Endothelial cell of umbilical vein (primary cell): ENCODE measurements around the gene STAB1. TPM values are rescaled to one million over a fixed set of nuclear protein-coding genes. Genes with fewer than 3 reads are reported as not detected.

Source experiments
- BruUV-seq: library from RNA; stranded (reverse); fragments of 400-500 nt; replicated peaks from 2 replicates; lab custom pipeline; 2021; lab: Mats Ljungman, UMichigan
- CTCF ChIA-PET: fragments of 300-600, 350-600 bp; sonication (Branson Sonifier 250); formaldehyde crosslinking; loops from one replicate; lab custom pipeline; 2021; ENCODE audit warnings: antibody characterized with exemption, inconsistent platforms; lab: Charles Lee
- POLR2A ChIA-PET: fragments of 300-600, 350-600 bp; sonication (Branson Sonifier 250); formaldehyde crosslinking; loops from one replicate; lab custom pipeline; 2021; ENCODE audit warnings: antibody characterized with exemption, inconsistent platforms; lab: Charles Lee
- DNase-seq: peaks from one replicate; pipeline ENCODE4 v3.0.0-alpha.2; 2011; ENCODE audit warnings: low read depth, low spot score
- FAIRE-seq: peaks from 2 replicates; lab custom pipeline; 2011; peaks lifted over from hg19 to GRCh38; lab: Jason Lieb, UNC
- H2AFZ ChIP-seq: 2 replicates; pipeline ENCODE4 v1.6.0; 2012; ENCODE audit warnings: low read depth, low read length, control low read depth, inconsistent platforms
- H3K27ac ChIP-seq: 2 replicates; pipeline ENCODE4 v1.5.1; 2011; ENCODE audit warnings: low read depth, mild to moderate bottlenecking, control low read depth, low read length, moderate library complexity; ENCODE audit not compliant: insufficient read depth
- H3K27me3 ChIP-seq, 2 experiments: 2 replicates each; pipeline versions ENCODE4 v1.6.0 to v1.6.1; 2011; ENCODE audit warnings: low read length in 2 of 2, mixed read lengths in 1 of 2; ENCODE audit not compliant: control insufficient read depth in 2 of 2, insufficient read depth in 2 of 2
- H3K36me3 ChIP-seq, 2 experiments: 2 replicates in 1 of 2; 3 replicates in 1 of 2; pipeline ENCODE4 v1.5.1; 2011; ENCODE audit warnings: low read length in 2 of 2, mild to moderate bottlenecking in 1 of 2, moderate library complexity in 1 of 2; ENCODE audit not compliant: control insufficient read depth in 2 of 2, insufficient read depth in 2 of 2; ENCODE audit errors: extremely low read depth in 1 of 2
- H3K4me1 ChIP-seq: 3 replicates; pipeline ENCODE4 v1.5.1; 2011; ENCODE audit warnings: mild to moderate bottlenecking, low read length; ENCODE audit not compliant: control insufficient read depth, insufficient read depth; ENCODE audit errors: extremely low read depth
- H3K4me2 ChIP-seq: 2 replicates; pipeline ENCODE4 v1.6.1; 2011; ENCODE audit warnings: low read length, control low read depth, mixed read lengths; ENCODE audit not compliant: insufficient read depth
- H3K4me3 ChIP-seq, 3 experiments: fragments of 200-600 bp in 1 of 3; sonication (generic), shearing (Covaris generic) in 1 of 3; replicated peaks in 1 of 3; 2 replicates each; pipeline ENCODE4 v1.5.1; 2011 to 2016; ENCODE audit warnings: control low read depth in 3 of 3, low read length in 3 of 3, mild to moderate bottlenecking in 2 of 3, inconsistent platforms in 1 of 3, low read depth in 1 of 3, moderate library complexity in 1 of 3; ENCODE audit not compliant: insufficient read depth in 1 of 3
- H3K79me2 ChIP-seq: 2 replicates; pipeline ENCODE4 v1.6.0; 2012; ENCODE audit warnings: low read length, inconsistent platforms; ENCODE audit not compliant: control insufficient read depth, insufficient read depth
- H3K9ac ChIP-seq: replicated peaks from 2 replicates; pipeline ENCODE3; 2011; ENCODE audit warnings: low read length, control low read depth; ENCODE audit not compliant: insufficient read depth; ENCODE audit errors: extremely low read depth
- H3K9me1 ChIP-seq: replicated peaks from 3 replicates; pipeline ENCODE4 v1.6.0; 2011; ENCODE audit warnings: mild to moderate bottlenecking, low read length; ENCODE audit not compliant: control insufficient read depth, insufficient read depth; ENCODE audit errors: extremely low read depth
- H3K9me3 ChIP-seq: replicated peaks from 2 replicates; pipeline ENCODE4 v1.5.1; 2012; ENCODE audit warnings: low read length, inconsistent platforms; ENCODE audit not compliant: control insufficient read depth, insufficient read depth
- H4K20me1 ChIP-seq: replicated peaks from 2 replicates; pipeline ENCODE3; 2011; ENCODE audit warnings: mild to moderate bottlenecking, low read length; ENCODE audit not compliant: control insufficient read depth, insufficient read depth; ENCODE audit errors: extremely low read depth
- CTCF ChIP-seq, 2 donors: IDR thresholded peaks; 1 replicate in 1 of 2; 2 replicates in 1 of 2; pipeline ENCODE4 v1.5.1; 2011; ENCODE audit warnings: low read length in 2 of 2, mild to moderate bottlenecking in 2 of 2, moderate library complexity in 2 of 2, control low read depth in 1 of 2, inconsistent platforms in 1 of 2, low read depth in 1 of 2; ENCODE audit not compliant: insufficient read depth in 1 of 2; ENCODE audit errors: extremely low read depth in 1 of 2
- FOS ChIP-seq: IDR thresholded peaks from 2 replicates; pipeline ENCODE4 v1.6.1; 2011; ENCODE audit warnings: mild to moderate bottlenecking, low read length, moderate library complexity, borderline replicate concordance; ENCODE audit not compliant: insufficient read depth
- GATA2 ChIP-seq: IDR thresholded peaks from 2 replicates; pipeline ENCODE4 v1.7.0; 2011; ENCODE audit warnings: low read depth, mild to moderate bottlenecking, moderate library complexity, mixed read lengths, low read length; ENCODE audit not compliant: insufficient read length, insufficient read depth
- JUN ChIP-seq: IDR thresholded peaks from 2 replicates; pipeline ENCODE4 v1.6.1; 2011; ENCODE audit warnings: borderline replicate concordance, low read depth; ENCODE audit not compliant: insufficient read length, insufficient read depth
- POLR2AphosphoS5 ChIP-seq: IDR thresholded peaks from 2 replicates; pipeline ENCODE4 v1.6.1; 2012; ENCODE audit warnings: low read depth, mild to moderate bottlenecking, control low read depth, low read length, moderate library complexity; ENCODE audit not compliant: insufficient read depth
- dilution Hi-C: fragments of 300-500 bp; cut with MboI; formaldehyde crosslinking; loops from one replicate; pipeline ENCODE4 v1.15.0; 2019; ENCODE audit warnings: low sequenced_read_pairs; ENCODE audit not compliant: extremely low pct_ligation_motif_present
- intact Hi-C: fragments of 100-400 bp; cut with micrococcal nuclease; formaldehyde crosslinking; loops from one replicate; pipeline ENCODE4 v1.10.0; 2022
- polyA plus RNA-seq, 4 experiments: library from polyadenylated mRNA; depleted of rRNA in 3 of 4; stranded (reverse) in 3 of 4; unstranded in 1 of 4; fragments of >200 nt; gene quantifications; 2 replicates each; pipeline versions ENCODE4 v1.2.1 to v1.2.3, GENCODE V29; 2011 to 2012; ENCODE audit warnings: missing spikeins in 1 of 4
- total RNA-seq: library from RNA; stranded (reverse); gene quantifications from 2 replicates; pipeline ENCODE4 v1.2.3, GENCODE V29; 2021

Gene STAB1
- total and polyA plus RNA-seq, 2 donors (not counting 3 experiments of a cell fraction or from before 2014, with no cell fraction given): 369 TPM

GRCh38 chr3:52454938-52455282, 40.2 kb upstream of the STAB1 start:
- peak overlapping the region; percentile 68 for H3K9ac ChIP-seq
- FAIRE-seq: no peak
- H3K4me2 ChIP-seq: peak overlapping the region; percentile 86
- ChIA-PET CTCF (no interaction called here), POLR2A (no interaction called here)
- peak overlapping the region; percentile 69 for H3K27ac ChIP-seq
- no peaks in the 10 kb centered on the region for H3K9me3 ChIP-seq
- no peaks in the 10 kb centered on the region for H3K9me1 ChIP-seq
- no peak for TF ChIP-seq POLR2AphosphoS5
- TF ChIP-seq GATA2: no peak
- no peak for TF ChIP-seq JUN
- no peak for TF ChIP-seq FOS
- TF ChIP-seq CTCF (IDR thresholded peaks at IDR 0.05; ENCODE audit: extremely low read depth in 1 of 2, insufficient read depth in 1 of 2, low read depth in 1 of 2, low read length in 2 of 2): no peak
- intact Hi-C loops: loop anchor here (5.0 kb wide), 1 partner anchor 42 kb away; the partner anchor contains the start of gene STAB1
- DNase-seq: no peak
- peak overlapping the region; percentile 99 for H2AFZ ChIP-seq
- H3K4me1 ChIP-seq: peaks cover 17% of the 10 kb centered on the region
- H3K4me3 ChIP-seq: peak overlapping the region; percentile 47 to 97 (median 62)
- H3K36me3 ChIP-seq: peaks cover 14 to 19% of the 10 kb centered on the region in 2 experiments
- dilution Hi-C loops: no loop called here
- H3K79me2 ChIP-seq: peaks cover 38% of the 10 kb centered on the region
- H3K27me3 ChIP-seq: no peaks in the 10 kb centered on the region
- BruUV-seq: TSS peak; percentile 28
- no peaks in the 10 kb centered on the region for H4K20me1 ChIP-seq
